GM18858 (cell line): ENCODE results near the gene MAP3K5.
"Not testable (repeated sequence)": the region's sequence is repeated elsewhere in the genome, so short reads cannot be mapped to it uniquely, and the experiment has no call there.

Experiments
- ATAC-seq: cut with Tn5 transposase; IDR thresholded peaks from one replicate; pipeline ENCODE4 v1.9.1; 2021; ENCODE audit not compliant: unreplicated experiment

Gene MAP3K5

DNA sequence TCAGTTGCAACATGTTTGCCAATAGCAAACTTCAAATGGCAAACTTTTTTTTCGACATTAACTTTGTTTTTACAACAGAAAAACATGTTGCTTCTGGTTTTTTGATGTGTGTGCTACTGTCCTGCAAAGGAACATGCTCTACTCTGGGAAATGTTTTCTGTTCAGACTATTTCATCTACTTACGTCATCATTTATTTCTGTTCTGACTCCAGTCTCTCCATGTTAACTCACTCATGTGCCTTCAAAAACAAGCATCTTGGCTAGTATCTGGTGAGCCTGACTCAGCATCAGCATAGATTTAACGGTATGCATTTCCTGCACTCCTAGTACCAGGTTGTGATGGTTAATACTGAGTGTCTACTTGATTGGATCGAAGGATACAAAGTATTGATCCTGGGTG lies 206.0 kb downstream of the MAP3K5 start:
- ATAC-seq, result no peak

DNA sequence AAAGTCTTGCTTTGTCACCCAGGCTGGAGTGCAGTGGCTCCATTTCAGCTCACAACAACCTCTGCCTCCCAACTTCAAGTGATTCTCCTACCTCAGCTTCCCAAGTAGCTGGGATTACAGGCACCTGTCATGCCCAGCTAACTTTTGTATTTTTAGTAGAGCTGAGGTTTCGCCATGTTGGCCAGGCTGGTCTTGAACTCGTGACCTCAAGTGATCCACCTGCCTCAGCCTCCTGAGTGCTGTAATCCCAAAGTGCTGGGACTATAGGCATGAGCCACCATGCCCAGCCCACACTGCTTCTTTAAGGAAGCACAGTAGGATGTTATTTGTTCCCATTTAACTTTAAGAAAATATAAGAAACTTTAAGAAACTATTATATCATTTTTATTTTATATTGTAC lies 206.8 kb downstream of the MAP3K5 start:
- not testable (repeated sequence) for ATAC-seq

DNA sequence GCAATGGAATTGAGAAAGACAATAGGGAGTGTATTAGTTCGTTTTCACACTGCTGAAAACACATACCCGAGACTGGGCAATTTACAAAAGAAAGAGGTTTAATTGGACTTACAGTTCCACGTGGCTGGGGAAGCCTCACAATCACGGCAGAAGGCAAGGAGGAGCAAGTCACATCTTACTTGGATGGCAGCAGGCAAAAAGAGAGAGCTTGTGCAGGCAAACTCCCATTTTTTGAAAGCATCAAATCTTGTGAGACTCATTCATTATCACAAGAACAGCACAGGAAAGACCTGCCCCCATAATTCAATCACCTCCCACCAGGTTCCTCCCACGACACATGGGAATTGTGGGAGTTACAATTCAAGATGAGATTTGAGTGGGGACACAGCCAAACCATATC lies 208.0 kb downstream of the MAP3K5 start:
- not testable (repeated sequence) for ATAC-seq

DNA sequence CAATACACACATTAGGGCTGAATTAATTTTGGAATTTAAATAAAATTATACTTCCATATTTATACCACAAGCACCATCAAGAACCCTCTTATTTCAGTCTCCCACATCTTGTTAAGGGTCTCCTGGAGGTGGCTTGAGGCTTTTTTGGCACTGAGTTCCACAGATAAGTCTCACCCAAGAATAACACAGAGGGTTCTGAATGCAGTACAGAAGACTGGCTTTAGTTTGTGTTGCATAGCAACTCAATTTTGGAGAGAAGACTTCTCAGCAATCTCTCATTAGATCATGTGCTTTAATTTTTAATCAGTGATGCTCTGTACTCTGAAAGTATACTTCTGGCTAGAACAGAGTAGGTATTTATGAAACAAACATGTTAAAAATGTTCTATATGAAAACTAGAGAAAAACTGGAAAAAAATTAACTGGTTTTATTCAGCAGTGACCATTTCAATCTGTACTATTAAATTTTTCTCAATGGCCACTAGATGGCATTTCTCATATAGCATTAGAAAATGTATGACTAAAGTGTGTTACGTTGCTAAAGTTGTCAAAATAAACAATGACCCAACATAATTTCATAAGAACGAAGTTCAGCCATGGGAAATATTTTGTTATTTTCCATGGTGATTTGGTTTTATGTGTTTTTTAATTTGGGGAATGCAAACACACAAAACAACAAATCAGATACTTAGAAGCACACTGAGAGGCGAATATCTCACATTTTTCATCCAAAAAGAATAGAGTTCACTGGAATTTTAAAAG lies 209.4 kb downstream of the MAP3K5 start:
- ATAC-seq, result no peak

GRCh38 chr6:136579800-136580199 lies 212.5 kb downstream of the MAP3K5 start:
- no peak for ATAC-seq

DNA sequence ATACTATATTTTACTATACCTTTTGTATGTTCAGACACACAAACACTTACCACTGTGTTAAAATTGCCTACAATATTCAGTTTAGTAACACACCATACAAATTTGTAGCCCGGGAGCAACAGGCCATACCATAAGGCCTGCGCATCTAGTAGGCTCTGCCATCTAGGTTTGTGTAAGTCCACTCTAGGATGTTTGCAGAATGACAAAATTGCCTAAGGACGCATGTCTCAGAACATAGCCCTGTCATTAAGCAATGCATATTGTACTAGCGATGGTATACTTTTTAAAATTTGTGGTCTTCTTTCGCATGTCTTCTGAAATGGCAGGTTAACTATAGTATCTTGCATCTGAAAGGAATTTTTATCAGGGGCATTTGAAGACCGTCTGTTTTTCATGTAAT lies 215.5 kb downstream of the MAP3K5 start:
- ATAC-seq, result no peak

DNA sequence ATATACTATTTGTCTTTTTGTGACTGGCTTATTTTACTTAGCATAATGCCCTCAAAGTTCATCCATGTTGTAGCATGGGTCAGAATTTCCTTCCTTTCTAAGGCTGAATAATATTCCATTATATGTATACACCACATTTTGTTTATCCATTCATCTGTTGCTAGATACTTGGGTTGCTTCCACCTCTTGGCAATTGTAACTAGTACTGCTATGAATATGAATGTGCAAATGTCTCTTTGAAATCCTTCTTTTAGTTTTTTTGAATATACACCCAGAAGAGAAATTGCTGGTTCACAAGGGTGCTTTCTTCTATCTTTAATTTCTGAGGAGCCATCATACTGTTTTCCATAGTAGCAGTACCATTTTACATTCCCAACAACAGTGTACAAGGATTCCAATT lies 220.8 kb downstream of the MAP3K5 start:
- ATAC-seq, result no peak

DNA sequence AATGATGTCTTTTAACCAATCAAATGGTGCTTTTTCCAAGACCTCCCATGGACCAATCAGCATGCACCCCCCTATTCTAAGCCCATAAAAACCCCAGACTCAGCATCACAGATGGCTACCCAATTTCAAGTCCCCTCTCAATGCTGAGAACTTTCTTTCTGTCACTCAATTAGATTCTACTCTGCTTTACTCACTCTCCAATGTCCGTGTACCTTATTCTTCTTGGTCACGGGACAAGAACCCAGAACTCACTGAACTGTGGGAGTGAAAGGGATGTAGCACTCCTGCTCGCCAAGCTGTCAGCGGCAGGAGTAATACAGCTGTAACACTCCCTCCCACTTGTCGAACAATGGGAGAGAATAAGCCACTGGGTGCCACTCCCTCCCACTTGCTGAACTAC lies 221.2 kb downstream of the MAP3K5 start:
- ATAC-seq, result no peak

DNA sequence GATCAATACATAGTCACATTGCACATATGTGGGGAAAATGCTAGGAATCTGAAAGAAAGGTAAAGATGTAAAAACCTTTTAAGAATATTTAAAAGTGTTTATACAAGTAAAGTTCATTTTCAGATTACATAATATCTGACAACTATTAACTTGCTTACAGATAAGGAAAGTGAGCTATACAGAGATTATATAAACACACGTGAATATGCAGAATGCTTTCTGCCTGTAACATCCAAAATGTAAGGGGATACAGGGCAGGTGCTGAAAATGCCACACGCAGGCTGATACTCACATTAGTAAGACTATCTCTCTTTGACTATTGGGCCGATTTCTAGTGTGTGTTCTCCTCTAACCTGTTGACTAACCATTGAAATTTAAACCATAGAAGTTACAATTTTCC lies 224.1 kb downstream of the MAP3K5 start:
- ATAC-seq, result no peak

DNA sequence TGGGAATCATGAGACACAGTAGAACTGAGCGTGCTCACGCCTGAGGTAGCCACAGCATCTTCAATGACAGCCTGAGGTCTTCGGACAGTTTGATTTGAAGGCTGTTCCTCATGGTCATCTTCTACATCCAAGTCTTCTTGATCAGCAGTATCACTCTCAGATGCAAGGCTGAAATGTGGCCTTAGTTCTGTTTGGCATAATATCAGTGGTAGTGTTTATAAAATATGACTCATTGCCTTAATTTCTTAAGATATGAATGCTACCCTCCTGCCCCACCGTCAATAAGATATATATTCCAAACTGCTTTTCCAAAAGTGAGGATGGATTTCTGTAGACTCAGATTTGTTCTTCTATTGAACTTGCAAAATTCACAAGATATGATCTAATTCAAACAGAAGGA lies 224.6 kb downstream of the MAP3K5 start:
- ATAC-seq, result no peak

DNA sequence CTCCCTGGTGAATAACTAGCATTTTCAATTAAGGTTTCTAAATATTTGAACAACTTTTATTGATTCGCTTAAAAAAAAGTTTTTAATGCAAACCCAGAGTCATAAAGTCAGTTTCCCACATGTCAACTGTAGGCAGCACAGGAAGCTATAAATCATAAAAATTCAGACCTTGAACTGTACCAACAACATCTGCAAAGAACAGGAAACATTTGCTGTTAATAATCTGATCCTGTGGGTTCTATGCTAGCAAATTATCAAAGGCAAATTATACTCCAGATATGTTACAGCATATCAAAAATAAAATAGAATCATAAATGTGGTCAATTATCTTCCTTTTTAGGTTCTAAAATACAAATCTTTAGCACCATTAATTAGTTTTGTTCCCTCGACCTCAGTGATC lies 225.4 kb downstream of the MAP3K5 start:
- ATAC-seq, result no peak

DNA sequence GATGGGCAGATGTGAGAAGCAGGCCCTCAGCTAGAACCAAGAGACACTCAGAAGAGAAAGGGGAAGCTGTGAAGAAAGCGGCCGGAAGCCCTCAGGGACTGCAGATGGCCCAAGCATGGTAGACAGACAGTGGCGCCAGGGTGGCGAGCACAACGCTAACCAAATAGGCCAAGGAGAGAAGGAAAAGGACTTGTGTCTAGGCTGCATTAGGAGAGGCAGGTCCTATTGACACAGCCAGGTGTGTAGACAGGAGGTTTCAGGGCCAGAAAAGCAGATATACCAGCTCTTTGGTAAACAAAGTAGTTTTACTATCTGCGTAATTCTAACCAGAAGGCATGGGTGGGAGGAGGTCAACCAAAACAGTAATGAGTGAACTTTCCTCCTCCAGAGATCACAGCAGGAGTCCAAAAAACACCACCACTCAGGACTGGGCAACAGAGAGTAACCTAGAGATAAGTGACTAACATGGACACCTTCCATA lies 226.2 kb downstream of the MAP3K5 start:
- ATAC-seq, result no peak

DNA sequence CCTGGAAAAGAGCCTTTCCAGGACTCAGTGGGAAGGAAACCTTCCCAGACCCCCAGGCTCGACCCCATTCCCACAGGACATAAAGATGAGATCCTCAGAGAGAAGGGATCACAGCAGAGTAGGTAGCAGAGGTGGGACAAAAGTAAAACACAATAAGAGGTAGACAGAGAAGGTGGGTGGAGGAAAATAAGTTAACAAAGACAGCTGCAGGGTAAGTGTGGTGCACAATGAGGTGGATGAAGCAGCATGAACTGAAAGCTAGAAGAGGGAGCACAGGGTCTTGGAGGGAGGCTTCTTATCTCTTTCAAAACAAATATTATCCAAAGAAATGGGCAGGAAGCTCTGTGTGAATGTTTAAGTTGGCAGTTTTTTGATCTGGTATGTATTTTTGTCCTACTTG lies 228.1 kb downstream of the MAP3K5 start:
- ATAC-seq, result no peak

DNA sequence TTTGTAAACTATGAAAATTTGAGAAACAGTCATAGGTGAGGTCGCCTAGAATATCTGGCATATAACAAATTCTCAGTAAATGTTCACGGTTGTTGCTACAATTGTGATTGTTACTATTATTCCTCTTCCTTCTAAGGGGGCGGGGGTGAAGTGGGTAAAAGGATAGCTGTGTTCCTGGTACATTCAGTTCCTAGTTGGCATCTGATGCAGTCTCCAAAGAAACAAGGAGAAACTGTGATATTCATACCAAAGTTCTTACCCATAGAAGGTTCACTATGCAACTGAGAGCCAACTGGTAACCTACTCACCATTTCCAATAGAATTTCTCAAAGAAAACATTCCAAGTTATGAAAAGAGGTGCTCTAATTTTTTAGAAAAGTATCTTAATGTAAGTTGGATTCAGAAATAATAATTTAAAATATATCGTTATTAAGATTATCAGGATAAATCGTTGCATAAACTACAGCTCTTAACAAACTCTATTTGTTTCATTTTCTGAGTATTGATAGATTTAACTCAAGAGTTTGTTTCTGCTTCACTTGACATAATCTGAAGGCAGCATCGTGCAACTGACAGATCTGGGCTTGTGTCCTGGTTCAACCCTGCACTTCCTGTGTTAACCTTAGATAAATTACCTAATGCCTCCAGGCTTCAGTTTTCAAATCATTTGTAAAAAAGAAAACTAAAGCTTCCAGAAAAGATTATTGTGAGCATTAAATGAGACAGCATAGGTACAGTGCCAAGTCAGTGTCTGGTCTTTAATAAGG lies 228.7 kb downstream of the MAP3K5 start:
- no peak for ATAC-seq

GRCh38 chr6:136562211-136562610 lies 230.1 kb downstream of the MAP3K5 start:
- ATAC-seq, result no peak

DNA sequence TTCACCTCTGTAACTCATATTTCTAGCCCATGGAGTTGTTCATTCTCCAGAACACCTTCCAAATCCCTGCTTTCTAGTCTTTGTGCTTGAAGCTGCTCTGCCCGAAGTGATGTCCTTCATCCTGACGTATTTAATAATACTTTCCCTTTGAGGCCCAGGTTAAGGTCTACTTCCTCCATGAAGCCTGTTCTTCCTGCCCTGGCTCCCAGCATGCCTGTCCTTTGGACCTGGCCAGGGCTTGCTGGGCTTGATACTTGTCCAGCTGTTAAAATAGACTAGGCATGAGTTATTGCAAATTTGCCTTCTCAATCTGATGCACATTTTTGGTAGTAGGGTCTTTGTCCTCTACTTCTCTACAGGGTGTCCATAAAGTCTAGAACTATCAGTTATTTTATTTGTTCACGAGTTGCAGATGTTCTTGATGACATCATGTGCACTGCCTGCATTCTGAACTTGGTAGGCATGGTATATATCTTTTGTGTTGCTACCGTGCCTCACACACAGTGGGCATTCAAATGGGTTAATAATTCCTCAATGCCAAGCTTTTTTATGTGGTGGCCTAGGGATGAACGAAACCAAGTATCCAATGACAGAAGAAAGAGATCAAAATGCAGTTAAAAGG lies 239.0 kb downstream of the MAP3K5 start:
- no peak for ATAC-seq

DNA sequence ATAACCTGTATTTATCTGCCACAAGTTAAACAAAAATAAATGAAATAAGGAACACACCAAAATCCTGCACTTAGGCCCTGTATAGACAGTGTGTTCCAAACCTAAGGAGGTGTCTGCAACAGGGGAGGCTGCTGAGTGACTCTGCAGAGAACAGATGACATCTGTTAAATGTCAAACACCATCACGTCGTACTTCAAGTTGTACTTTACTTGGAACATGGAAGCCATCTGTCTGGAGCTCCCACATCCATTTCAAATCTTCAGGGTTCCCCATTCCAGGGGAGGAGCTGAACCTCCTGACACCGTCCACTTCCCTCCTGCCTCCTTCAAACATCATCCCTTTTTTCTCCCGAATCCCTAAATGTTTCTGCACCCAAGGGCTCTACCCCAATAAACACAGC lies 240.2 kb downstream of the MAP3K5 start:
- ATAC-seq, result no peak

- ATAC-seq, result no peak
Measured at GRCh38 chr6:136551103-136551502, 241.2 kb downstream of the MAP3K5 start.

- ATAC-seq, result peak; percentile 61
Measured at GRCh38 chr6:136550330-136551071, 241.8 kb downstream of the MAP3K5 start, which contains the start of gene MAP7. Gene MAP7 (minus strand): TSS chr6:136550422. CDS start chr6:136550408, 14 bp downstream.

DNA sequence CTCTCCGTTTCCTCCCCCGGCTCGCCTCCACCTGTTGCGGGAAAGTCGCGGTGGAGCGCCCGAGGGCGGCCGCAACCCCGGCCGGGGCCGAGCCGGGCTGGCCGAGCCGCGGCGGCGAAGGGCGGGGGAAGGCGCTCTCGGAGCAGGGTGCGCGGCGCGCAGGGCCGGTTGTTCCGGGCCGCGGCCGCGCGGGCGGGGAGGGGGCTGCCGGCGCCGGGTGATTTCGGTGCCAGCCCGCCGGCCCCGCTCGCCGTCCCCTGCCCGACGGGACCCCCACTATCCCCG lies 242.3 kb downstream of the MAP3K5 start:
- ATAC-seq, result peak; percentile 41

GRCh38 chr6:136549300-136550044 lies 242.8 kb downstream of the MAP3K5 start:
- no peak for ATAC-seq
